ENCODE measurements around the gene KIN. TPM values are rescaled to one million over a fixed set of nuclear protein-coding genes. Genes with fewer than 3 reads are reported as not detected.
"Not testable (repeated sequence)": the region's sequence is repeated elsewhere in the genome, so short reads cannot be mapped to it uniquely, and the experiment has no call there.

Gene KIN
- total RNA-seq, 1 donor, result 9.5 TPM

DNA sequence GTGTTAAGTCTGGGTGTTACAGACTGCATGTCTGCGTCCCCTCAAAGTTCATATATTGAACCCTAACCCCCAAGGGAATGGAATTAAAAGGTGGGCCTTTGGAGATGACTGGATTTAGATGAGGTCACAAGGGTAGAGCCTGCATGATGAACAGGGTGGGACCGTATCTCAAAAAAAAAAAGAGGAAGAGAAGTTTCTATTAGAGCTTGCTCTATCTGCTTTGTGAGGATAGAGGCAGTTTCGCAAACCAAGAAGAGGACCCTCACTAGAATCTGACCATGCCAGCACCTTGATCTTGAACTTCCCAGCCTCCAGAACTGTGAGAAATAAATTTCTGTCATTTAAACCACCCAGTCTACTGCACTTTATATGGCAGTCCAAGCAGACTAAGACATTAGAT is 1.4 kb downstream of the KIN start:
- TF ChIP-seq, protein P1, sequence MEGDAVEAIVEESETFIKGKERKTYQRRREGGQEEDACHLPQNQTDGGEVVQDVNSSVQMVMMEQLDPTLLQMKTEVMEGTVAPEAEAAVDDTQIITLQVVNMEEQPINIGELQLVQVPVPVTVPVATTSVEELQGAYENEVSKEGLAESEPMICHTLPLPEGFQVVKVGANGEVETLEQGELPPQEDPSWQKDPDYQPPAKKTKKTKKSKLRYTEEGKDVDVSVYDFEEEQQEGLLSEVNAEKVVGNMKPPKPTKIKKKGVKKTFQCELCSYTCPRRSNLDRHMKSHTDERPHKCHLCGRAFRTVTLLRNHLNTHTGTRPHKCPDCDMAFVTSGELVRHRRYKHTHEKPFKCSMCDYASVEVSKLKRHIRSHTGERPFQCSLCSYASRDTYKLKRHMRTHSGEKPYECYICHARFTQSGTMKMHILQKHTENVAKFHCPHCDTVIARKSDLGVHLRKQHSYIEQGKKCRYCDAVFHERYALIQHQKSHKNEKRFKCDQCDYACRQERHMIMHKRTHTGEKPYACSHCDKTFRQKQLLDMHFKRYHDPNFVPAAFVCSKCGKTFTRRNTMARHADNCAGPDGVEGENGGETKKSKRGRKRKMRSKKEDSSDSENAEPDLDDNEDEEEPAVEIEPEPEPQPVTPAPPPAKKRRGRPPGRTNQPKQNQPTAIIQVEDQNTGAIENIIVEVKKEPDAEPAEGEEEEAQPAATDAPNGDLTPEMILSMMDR (IDR thresholded peaks at IDR 0.05; ENCODE audit: insufficient read depth, low read depth, low read length), result no peak
- peak overlapping the region; percentile 94 for H3K4me3 ChIP-seq (ENCODE audit: low read depth, low read length)
- no peak for DNase-seq (ENCODE audit: low read depth)

DNA sequence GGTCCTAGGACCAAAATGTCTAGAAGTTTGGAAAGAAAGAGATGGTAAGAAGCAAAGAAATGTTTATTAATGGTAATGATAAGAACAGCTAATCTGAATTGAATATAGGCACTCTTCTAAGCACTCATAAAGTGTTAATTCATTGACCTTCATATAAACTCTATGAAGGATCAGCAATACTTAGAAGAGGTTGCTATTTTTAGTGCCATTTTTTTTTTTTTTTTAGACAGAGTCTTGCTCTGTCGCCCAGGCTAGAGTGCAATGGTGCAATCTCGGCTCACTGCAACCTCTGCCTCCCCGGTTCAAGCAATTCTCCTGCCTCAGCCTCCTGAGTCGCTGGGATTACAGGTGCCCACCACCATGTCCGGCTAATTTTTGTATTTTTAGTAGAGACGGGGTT is 5.6 kb downstream of the KIN start:
- H3K4me3 ChIP-seq (ENCODE audit: low read depth, low read length); DNase-seq (ENCODE audit: low read depth): not testable (repeated sequence)

DNA sequence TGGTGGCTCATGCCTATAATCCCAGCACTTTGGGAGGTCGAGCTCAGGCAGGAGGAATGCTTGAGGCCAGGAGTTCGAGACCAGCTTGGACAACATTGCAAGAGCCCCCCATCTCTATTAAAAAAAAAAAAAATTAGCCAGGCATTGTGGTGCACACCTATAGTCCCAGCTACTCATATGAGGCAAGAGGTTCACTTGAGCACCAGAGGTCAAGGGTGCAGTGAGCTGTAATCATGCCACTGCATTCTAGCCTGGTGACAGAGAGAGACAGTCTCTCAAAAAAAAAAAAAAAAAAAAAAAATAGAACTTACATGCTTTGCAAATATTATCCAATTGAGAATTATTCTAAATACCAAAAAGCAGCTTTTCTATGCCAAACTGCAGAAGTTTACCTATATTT is 11.0 kb downstream of the KIN start:
- TF ChIP-seq, protein P1 (IDR thresholded peaks at IDR 0.05; ENCODE audit: insufficient read depth, low read depth, low read length), result no peak
- no peak overlapping the region for H3K4me3 ChIP-seq (ENCODE audit: low read depth, low read length)
- DNase-seq (ENCODE audit: low read depth), result no peak

DNA sequence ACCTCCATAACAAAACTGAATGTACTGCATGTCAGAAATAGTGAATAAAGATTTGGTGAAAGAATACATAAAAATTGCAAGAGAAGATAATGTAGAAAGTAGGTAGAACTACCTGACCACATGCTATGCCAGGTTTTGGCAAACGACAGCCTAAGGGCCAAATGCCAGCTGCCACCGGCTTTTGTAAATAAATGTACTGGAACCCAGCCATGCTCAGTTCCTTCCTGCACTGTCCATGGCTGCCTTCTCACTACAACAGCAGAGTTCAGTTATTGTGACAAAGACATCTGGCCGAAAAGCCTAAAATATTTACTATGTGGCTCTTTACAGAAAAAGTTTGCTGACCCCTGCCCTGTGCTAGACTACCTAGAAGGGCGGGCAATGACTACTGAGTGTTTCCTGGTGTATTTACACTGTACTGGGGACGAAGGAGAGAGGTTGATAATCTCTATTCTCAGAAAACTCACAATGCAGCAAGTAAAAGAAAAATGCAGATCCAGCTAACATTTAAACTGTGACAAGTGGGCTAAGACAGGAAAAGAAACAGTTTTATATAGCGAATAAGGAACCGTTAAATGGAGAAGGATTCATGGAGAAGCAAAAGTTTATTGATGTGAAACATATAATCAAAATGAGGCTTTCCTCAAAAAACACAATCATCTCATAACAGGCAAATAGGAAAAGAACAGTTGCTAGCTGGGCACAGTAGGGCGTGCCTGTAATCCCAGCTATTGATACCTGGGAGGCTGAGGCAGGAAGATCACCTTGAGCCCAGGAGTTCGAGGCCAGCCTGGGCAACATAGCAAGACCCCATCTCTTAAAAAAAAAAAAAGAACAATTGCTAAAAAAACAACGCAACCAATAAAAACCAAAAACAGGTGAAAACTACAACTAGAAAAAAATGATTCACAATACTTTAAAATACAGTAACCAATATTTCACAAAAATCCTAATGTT is 13.7 kb downstream of the KIN start:
- no peak for DNase-seq (ENCODE audit: low read depth)
- TF ChIP-seq, protein P1 (IDR thresholded peaks at IDR 0.05; ENCODE audit: insufficient read depth, low read depth, low read length), result no peak
- H3K4me3 ChIP-seq (ENCODE audit: low read depth, low read length), result no peak overlapping the region

DNA sequence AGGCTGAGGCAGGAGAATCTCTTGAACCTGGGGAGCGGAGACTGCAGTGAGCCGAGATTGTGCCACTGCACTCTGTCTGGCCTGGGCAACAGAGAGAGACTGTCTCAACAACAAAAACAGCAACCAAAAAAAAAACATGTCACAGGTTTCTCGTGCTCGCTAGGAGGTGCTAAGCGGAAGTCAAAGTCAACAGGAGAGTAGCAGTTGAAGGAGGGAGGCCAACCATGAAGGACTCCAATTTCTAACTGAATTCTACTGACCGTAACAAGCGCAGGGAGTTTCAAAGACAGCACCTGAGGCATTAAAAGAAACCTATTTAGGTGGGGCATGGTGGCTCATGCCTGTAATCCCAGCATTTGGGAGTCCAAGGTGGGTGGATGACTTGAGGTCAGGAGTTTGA is 19.4 kb downstream of the KIN start:
- TF ChIP-seq, protein P1 (IDR thresholded peaks at IDR 0.05; ENCODE audit: insufficient read depth, low read depth, low read length), result no peak
- no peak overlapping the region for H3K4me3 ChIP-seq (ENCODE audit: low read depth, low read length)
- DNase-seq (ENCODE audit: low read depth), result no peak

DNA sequence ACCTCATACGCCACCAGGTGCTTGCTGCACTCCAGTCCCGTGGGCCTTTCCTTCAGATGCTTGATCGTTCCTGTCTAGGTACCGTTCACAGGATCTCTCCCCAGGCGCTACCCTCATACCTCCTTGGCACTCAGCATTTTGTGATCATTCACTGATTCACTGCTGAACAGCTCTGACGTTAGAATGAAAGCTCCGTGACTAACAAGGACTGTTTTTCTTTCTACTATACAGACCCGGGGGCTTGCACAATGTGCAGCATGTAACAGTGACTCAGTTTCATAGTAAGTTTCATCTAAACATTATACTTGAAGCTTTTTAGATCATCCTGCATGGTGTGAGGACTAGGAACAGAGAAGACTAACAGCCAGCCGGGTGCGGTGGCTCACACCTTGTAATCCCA is 20.6 kb downstream of the KIN start:
- no peak overlapping the region for H3K4me3 ChIP-seq (ENCODE audit: low read depth, low read length)
- DNase-seq (ENCODE audit: low read depth), result peak; percentile 14
- TF ChIP-seq, protein P1 (IDR thresholded peaks at IDR 0.05; ENCODE audit: insufficient read depth, low read depth, low read length), result no peak

DNA sequence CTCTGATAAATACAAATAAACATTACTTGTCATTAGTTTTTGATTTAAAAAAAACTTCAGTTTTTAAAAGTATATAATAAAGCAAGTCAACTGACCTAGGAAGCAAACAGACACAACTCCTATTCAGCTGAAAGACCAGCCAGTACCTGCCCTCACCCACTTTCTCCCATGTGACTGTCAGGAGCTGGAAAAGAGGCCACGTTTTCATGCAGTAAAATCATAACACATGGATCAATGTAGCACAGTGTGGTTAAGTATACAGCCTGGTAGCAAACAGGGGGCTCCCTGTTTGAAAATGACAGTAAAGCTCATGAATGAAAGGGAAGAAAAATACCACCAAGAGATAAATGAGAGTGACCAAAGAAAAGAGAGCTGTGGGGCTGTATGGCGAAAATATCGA is 21.6 kb downstream of the KIN start:
- no peak overlapping the region for H3K4me3 ChIP-seq (ENCODE audit: low read depth, low read length)
- TF ChIP-seq, protein P1 (IDR thresholded peaks at IDR 0.05; ENCODE audit: insufficient read depth, low read depth, low read length), result no peak

More for the DNA sequence above, 21.6 kb downstream of the KIN start:
- DNase-seq (ENCODE audit: low read depth), result no peak
